Midbrain (tissue), 1 donor: ENCODE data around the gene TANGO6.

ENCODE experiments used
- DNase-seq: peaks from one replicate; lab custom pipeline; 2025; lab: John Stamatoyannopoulos, UW

TANGO6 gene

GRCh38 chr16:69100071-69100691 lies 256.9 kb downstream of the TANGO6 start:
- DNase-seq = no peak

GRCh38 chr16:69105501-69106361 lies 262.4 kb downstream of the TANGO6 start, which contains the start of gene HAS3:
Gene HAS3 (plus strand): TSS chr16:69105653. CDS start chr16:69109396, 3,743 bp downstream.
- DNase-seq = peak; percentile 16

- DNase-seq = no peak
These were observed 263.4 kb downstream of the TANGO6 start for GRCh38 chr16:69106491-69107315.

GRCh38 chr16:69107316-69107962 lies 264.1 kb downstream of the TANGO6 start:
- no peak for DNase-seq

- no peak for DNase-seq
These were observed 265.0 kb downstream of the TANGO6 start for GRCh38 chr16:69108064-69108904.

GRCh38 chr16:69108905-69109252 lies 265.5 kb downstream of the TANGO6 start:
- no peak for DNase-seq

- no peak for DNase-seq
These were observed 266.3 kb downstream of the TANGO6 start for GRCh38 chr16:69109486-69110270.

- no peak for DNase-seq
These were observed 267.1 kb downstream of the TANGO6 start for GRCh38 chr16:69110406-69110805.

- no peak for DNase-seq
These were observed 268.0 kb downstream of the TANGO6 start for GRCh38 chr16:69111216-69111875.

- DNase-seq = no peak
These were observed 268.5 kb downstream of the TANGO6 start for GRCh38 chr16:69111876-69112230.

GRCh38 chr16:69112285-69113129 lies 269.2 kb downstream of the TANGO6 start:
- DNase-seq = no peak

- no peak for DNase-seq
These were observed 269.9 kb downstream of the TANGO6 start for GRCh38 chr16:69113216-69113615.

- DNase-seq = no peak
These were observed 271.1 kb downstream of the TANGO6 start for GRCh38 chr16:69114346-69114975.

GRCh38 chr16:69114976-69115355 lies 271.6 kb downstream of the TANGO6 start:
- DNase-seq = no peak

- no peak for DNase-seq
These were observed 272.0 kb downstream of the TANGO6 start for GRCh38 chr16:69115361-69115760.

- no peak for DNase-seq
These were observed 272.5 kb downstream of the TANGO6 start for GRCh38 chr16:69115837-69116236.

- DNase-seq = no peak
These were observed 273.0 kb downstream of the TANGO6 start for GRCh38 chr16:69116256-69116875.

GRCh38 chr16:69116906-69117305 lies 273.6 kb downstream of the TANGO6 start:
- DNase-seq = no peak
